ENCODE measurements around the gene NWD2.

- no peak for TF ChIP-seq POLR2A (IDR thresholded peaks at IDR 0.05; ENCODE audit: low read depth, low read length)
- no peak for TF ChIP-seq POLR2AphosphoS5 (IDR thresholded peaks at IDR 0.05; ENCODE audit: low read depth, low read length)
- no peak for TF ChIP-seq TAF1 (IDR thresholded peaks at IDR 0.05; ENCODE audit: low read depth, low read length)
Observed at GRCh38 chr4:37477126-37477525, 232.6 kb downstream of the NWD2 start.
